HFF-Myc (cell line): ENCODE data around the gene ASIC1.

Experiments
- DNase-seq: peaks from one replicate; pipeline ENCODE4 v3.0.0-alpha.2; 2011; ENCODE audit warnings: low read depth; ENCODE audit errors: extremely low read depth
- H3K4me3 ChIP-seq: replicated peaks from 2 replicates; pipeline ENCODE4 v1.5.1; 2011; ENCODE audit warnings: low read depth, mild to moderate bottlenecking, control low read depth, low read length
- CTCF ChIP-seq: IDR thresholded peaks from 2 replicates; pipeline ENCODE4 v1.5.1; 2012; ENCODE audit warnings: mild to moderate bottlenecking, low read depth, low read length, control low read depth; ENCODE audit errors: missing control alignments

Gene ASIC1

GRCh38 chr12:50018968-50019367, 38.4 kb upstream of the ASIC1 start:
- no peak for DNase-seq
- no peak overlapping the region for H3K4me3 ChIP-seq
- TF ChIP-seq CTCF, result no peak

- DNase-seq, result no peak
- no peak overlapping the region for H3K4me3 ChIP-seq
- no peak for TF ChIP-seq CTCF
Observed at GRCh38 chr12:50019524-50019923, 37.9 kb upstream of the ASIC1 start.

- TF ChIP-seq CTCF, result no peak
- DNase-seq, result no peak
- H3K4me3 ChIP-seq, result no peak overlapping the region
Observed at GRCh38 chr12:50021031-50021430, 36.4 kb upstream of the ASIC1 start.

GRCh38 chr12:50022903-50023302, 34.5 kb upstream of the ASIC1 start:
- H3K4me3 ChIP-seq, result no peak overlapping the region; the same call in 1 of the 2 replicates
- TF ChIP-seq CTCF, result no peak
- DNase-seq, result no peak

GRCh38 chr12:50024227-50024626, 33.2 kb upstream of the ASIC1 start:
- no peak for DNase-seq
- TF ChIP-seq CTCF, result no peak
- H3K4me3 ChIP-seq, result peak overlapping the region; percentile 78

GRCh38 chr12:50024805-50025186, 32.6 kb upstream of the ASIC1 start:
- no peak for DNase-seq
- TF ChIP-seq CTCF, result no peak
- H3K4me3 ChIP-seq, result peak overlapping the region; percentile 78
